Activated T-helper 1 cell treated with anti-CD3 and anti-CD28 coated beads, Interleukin-12 subunit alpha, Interleukin-12 subunit beta, Interleukin-2, Interleukin-4 antibody, amounts not matched to agents 30 ng/mL and 10 ng/mL and 1 ng/mL, durations not matched to agents 14 hours and 24 hours and 36 hours (primary cell): ENCODE measurements around the gene RBP5. TPM values are rescaled to one million over a fixed set of nuclear protein-coding genes. Genes with fewer than 3 reads are reported as not detected.

Experiments
- DNase-seq: peaks from one replicate; pipeline ENCODE4 v3.0.0; 2021; ENCODE audit warnings: low spot score
- H3K27ac Mint-ChIP-seq: one replicate; pipeline ENCODE4 v1.8.0; 2021; ENCODE audit warnings: mild to moderate bottlenecking, mixed read lengths
- H3K27me3 Mint-ChIP-seq: one replicate; pipeline ENCODE4 v1.8.0; 2022; ENCODE audit warnings: mild to moderate bottlenecking, moderate library complexity, mixed read lengths; ENCODE audit not compliant: insufficient read depth
- H3K36me3 Mint-ChIP-seq: one replicate; pipeline ENCODE4 v1.8.0; 2021; ENCODE audit warnings: low read depth, mixed read lengths
- H3K4me1 Mint-ChIP-seq: one replicate; pipeline ENCODE4 v1.8.0; 2021; ENCODE audit warnings: low read depth, mixed read lengths
- H3K4me3 Mint-ChIP-seq: one replicate; pipeline ENCODE4 v1.8.0; 2021; ENCODE audit warnings: mild to moderate bottlenecking, moderate library complexity, mixed read lengths
- H3K9me3 Mint-ChIP-seq: one replicate; pipeline ENCODE4 v1.8.0; 2021; ENCODE audit warnings: mixed read lengths
- intact Hi-C: fragments of 100-400 bp; cut with micrococcal nuclease; formaldehyde crosslinking; loops from one replicate; pipeline ENCODE4 v1.15.1; 2024
- total RNA-seq: library from RNA; stranded (reverse); gene quantifications from 2 replicates; pipeline ENCODE4 v1.2.3, GENCODE V29; 2022

The RBP5 gene
- total RNA-seq, 1 donor from 2014 or later, result not detected

DNA sequence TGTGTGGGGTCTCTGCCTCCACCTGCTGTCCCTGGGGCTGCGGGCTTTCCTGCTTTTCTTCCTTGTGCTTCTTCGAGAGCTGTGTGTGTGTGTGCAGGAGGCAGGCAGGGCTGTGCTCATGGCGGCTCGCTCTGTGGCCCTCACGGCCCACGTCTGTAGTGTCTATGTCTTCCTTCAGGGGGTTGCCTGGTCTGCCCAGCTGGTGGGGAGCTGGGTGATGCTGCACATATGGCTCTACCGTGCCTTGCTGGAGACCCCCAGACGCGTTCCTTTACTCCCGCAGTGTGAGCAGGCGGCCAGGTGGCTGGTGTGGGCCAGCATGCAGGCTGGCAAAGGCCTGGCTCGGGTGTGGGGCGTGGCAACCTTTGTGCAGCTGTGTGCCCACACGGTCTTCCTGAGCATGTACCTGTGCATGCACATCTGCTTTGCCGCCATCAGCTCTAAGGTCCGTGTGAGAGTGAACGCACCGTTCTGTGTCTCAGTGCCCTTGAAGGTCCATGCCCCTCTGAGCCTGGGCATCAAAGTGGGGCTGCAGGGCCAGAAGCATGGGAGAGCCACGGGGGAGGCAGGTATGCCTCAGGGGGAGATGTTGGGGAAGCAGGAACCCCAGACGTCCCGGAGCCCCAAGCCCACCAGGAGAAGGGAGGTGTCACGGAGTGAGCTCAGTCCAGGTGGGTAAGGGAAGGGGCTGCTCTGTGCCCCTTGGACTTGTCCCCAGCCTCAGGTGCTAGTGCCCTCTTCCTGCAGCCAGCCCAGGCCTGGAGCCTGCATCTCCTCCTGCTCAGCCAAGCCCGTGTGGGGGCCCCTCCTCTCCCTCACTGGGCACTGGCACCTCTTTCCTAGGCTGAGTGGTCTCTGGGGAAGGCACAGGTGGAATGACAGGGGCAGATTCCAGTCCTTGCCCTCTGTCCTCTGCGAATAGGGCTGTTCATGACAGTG is 27.8 kb upstream of the RBP5 start:
- Mint-ChIP-seq H3K4me3 (no peak overlapping the region), H3K9me3 (no peaks in the 10 kb centered on the region), H3K27ac (no peak overlapping the region), H3K4me1 (no peaks in the 10 kb centered on the region), H3K27me3 (no peaks in the 10 kb centered on the region), H3K36me3 (peaks cover 15% of the 10 kb centered on the region)
- no peak for DNase-seq
- intact Hi-C loops, result no loop called here

- no peaks in the 10 kb centered on the region for H3K9me3 Mint-ChIP-seq
- no peak for DNase-seq
- H3K27ac Mint-ChIP-seq, result no peak overlapping the region
- H3K36me3 Mint-ChIP-seq, result peaks cover 18% of the 10 kb centered on the region
- H3K4me1 Mint-ChIP-seq, result no peaks in the 10 kb centered on the region
- H3K27me3 Mint-ChIP-seq, result no peaks in the 10 kb centered on the region
- intact Hi-C loops, result no loop called here
- no peak overlapping the region for H3K4me3 Mint-ChIP-seq
These were observed 26.9 kb upstream of the RBP5 start for GRCh38 chr12:7155471-7156034.

GRCh38 chr12:7154901-7155470 is 26.3 kb upstream of the RBP5 start:
- Mint-ChIP-seq H3K4me3 (no peak overlapping the region), H3K4me1 (peaks cover 1% of the 10 kb centered on the region), H3K27ac (no peak overlapping the region), H3K36me3 (peaks cover 20% of the 10 kb centered on the region), H3K27me3 (no peaks in the 10 kb centered on the region), H3K9me3 (no peaks in the 10 kb centered on the region)
- no peak for DNase-seq
- intact Hi-C loops, result no loop called here

GRCh38 chr12:7154042-7154441 is 25.4 kb upstream of the RBP5 start:
- Mint-ChIP-seq H3K36me3 (peaks cover 24% of the 10 kb centered on the region), H3K9me3 (no peaks in the 10 kb centered on the region), H3K4me1 (peaks cover 5% of the 10 kb centered on the region), H3K4me3 (no peak overlapping the region), H3K27ac (no peak overlapping the region), H3K27me3 (no peaks in the 10 kb centered on the region)
- intact Hi-C loops, result no loop called here
- DNase-seq, result no peak

DNA sequence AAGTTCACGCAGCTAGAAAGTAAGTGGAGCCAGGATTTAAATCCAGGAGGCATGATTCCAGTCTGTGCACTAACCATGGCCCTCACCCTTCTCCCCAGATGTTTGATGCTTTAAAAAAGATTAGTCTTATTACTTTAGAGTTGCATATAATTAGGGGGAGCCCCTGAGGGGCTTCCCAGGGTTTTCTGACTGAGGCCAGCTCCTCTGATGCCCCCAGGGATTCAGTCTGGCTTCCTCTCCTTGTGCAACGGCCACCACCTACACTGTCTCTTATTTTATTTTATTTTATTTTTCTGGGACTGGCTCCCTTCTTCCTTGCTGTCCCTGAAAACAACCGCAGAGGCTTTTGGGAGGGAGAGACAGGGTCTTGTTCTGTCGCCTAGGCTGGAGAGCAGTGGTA is 24.1 kb upstream of the RBP5 start:
- Mint-ChIP-seq H3K4me3 (no peak overlapping the region), H3K27me3 (no peaks in the 10 kb centered on the region), H3K27ac (no peak overlapping the region), H3K9me3 (no peaks in the 10 kb centered on the region), H3K36me3 (peaks cover 32% of the 10 kb centered on the region), H3K4me1 (peaks cover 5% of the 10 kb centered on the region)
- DNase-seq, result no peak
- intact Hi-C loops, result no loop called here

DNA sequence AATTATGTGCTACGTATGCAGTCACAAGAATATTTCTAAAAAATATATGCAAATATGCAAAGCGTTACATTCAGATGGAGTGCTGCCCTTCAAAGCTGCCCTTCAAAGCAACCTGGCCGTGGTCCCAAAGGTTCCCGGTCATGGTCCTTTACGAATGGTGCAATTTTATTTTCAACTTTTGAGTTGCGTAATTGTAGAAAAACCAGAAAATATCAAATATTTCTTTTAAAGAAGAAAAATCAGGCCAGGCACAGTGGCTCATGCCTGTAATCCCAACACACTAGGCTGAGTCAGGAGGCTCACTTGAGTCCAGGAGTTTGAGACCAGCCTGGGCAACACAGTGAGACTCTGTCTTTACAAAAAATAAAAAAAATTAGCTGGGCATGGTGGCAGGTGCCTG is 22.8 kb upstream of the RBP5 start:
- H3K36me3 Mint-ChIP-seq, result peaks cover 34% of the 10 kb centered on the region
- intact Hi-C loops, result no loop called here
- no peak overlapping the region for H3K4me3 Mint-ChIP-seq
- peaks cover 5% of the 10 kb centered on the region for H3K4me1 Mint-ChIP-seq
- no peak overlapping the region for H3K27ac Mint-ChIP-seq
- no peak for DNase-seq
- H3K9me3 Mint-ChIP-seq, result no peaks in the 10 kb centered on the region
- H3K27me3 Mint-ChIP-seq, result no peaks in the 10 kb centered on the region

DNA sequence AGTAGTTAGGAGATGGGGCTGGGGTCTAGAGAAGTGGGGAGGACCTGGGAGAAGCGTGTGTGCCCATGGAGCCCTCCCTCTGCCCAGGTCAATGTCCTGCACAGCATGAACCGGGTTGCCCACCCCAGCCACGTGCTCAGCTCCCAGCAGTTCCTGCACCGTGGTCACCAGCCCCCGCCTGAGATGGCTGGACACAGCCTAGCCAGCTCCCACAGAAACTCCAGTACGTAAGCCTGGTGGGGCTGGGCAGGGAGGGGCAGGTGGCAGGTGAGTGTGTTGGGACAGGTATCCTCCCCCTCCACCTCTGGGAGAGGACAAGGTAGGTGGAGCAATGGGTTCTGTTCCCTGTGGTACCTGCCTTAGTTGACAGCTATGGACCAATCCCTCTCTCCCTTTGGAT is 22.2 kb upstream of the RBP5 start:
- Mint-ChIP-seq H3K4me3 (no peak overlapping the region), H3K4me1 (peaks cover 5% of the 10 kb centered on the region), H3K27ac (no peak overlapping the region), H3K9me3 (no peaks in the 10 kb centered on the region), H3K27me3 (no peaks in the 10 kb centered on the region), H3K36me3 (peaks cover 38% of the 10 kb centered on the region)
- no peak for DNase-seq
- intact Hi-C loops, result no loop called here

DNA sequence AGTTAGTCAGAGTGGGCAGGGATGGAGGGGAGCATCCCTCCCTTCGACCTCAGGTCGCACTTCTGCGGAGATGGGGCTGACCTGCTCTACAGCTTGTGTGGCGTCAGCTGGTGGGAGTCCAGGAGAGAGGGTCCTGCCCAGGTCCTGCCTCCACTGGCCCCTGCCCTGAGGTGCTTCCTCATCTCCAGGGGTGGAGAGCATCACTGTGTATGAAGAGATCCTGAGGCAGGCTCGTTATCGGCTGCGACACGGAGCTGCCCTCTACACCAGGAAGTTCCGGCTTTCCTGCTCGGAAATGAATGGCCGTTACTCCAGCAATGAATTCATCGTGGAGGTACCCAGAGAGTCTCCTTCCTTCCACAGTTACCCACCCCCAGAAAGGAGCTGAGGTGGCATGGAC is 21.7 kb upstream of the RBP5 start:
- no peaks in the 10 kb centered on the region for H3K27me3 Mint-ChIP-seq
- no peak overlapping the region for H3K4me3 Mint-ChIP-seq
- H3K27ac Mint-ChIP-seq, result no peak overlapping the region
- DNase-seq, result no peak
- H3K9me3 Mint-ChIP-seq, result no peaks in the 10 kb centered on the region
- H3K36me3 Mint-ChIP-seq, result peaks cover 41% of the 10 kb centered on the region
- peaks cover 5% of the 10 kb centered on the region for H3K4me1 Mint-ChIP-seq
- intact Hi-C loops, result no loop called here

DNA sequence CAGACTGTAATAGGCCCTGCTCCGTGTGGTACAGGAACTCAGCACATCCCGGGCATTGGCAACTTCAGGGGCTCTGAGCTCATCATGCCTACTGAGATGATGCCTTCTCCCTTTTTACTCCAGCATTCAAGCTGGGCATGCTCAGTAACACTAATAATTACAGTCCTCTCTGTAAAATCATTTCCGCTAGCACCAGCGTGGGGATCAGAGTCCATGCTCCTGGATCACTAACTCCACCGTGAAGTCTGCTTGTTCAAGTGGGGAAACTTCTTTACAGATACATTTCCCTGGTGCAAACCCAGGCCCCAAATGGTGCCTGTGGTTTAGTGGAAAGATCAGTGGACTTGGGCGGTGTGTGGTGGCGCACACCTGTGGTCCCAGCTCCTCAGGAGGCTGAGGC is 18.2 kb upstream of the RBP5 start:
- Mint-ChIP-seq H3K27ac (no peak overlapping the region), H3K4me3 (no peak overlapping the region), H3K9me3 (no peaks in the 10 kb centered on the region), H3K4me1 (peaks cover 5% of the 10 kb centered on the region), H3K27me3 (no peaks in the 10 kb centered on the region), H3K36me3 (peaks cover 43% of the 10 kb centered on the region)
- intact Hi-C loops, result no loop called here
- DNase-seq, result no peak

DNA sequence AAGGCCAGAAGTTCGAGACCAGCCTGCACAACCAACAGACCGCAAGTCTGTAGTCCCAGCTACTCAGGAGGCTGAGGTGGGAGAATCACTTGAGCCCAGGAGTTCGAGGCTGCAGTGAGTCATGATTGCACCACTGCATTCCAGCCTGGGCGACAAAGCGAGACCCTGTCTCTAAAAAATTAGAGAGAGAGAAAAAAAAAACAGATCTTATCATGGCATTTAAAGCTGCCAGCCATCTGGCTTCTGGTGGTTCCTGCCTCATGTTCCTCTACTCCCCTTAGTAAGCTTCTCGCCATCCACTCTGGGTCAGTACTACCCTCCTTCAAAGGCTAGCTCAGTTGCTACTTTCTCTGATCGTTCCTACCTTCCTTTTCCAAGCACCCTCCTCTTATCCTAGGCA is 17.5 kb upstream of the RBP5 start:
- Mint-ChIP-seq H3K36me3 (peaks cover 49% of the 10 kb centered on the region), H3K4me3 (no peak overlapping the region), H3K27ac (no peak overlapping the region), H3K9me3 (no peaks in the 10 kb centered on the region), H3K27me3 (no peaks in the 10 kb centered on the region), H3K4me1 (peaks cover 5% of the 10 kb centered on the region)
- intact Hi-C loops, result no loop called here
- DNase-seq, result no peak

DNA sequence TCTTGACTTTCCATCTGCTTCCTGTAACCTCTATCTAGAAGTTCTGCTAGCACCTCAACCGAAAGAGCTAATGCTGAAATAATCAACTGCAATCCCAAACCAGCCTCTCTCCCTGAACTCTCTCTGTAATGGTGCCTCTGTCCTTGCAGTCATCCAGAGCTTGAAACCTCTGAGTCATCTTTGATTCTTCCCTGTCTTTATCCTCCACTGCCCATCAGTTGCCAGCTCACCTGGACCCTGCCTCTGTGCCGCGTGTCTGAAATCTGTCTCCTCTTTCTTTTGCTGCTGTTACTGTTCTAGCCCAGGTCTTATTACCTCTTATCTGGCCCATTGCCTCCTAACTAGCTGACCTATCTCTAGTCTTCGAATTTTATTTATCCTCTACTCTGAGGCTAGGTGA is 17.0 kb upstream of the RBP5 start:
- DNase-seq, result no peak
- no peak overlapping the region for H3K4me3 Mint-ChIP-seq
- H3K36me3 Mint-ChIP-seq, result peaks cover 49% of the 10 kb centered on the region
- H3K27me3 Mint-ChIP-seq, result no peaks in the 10 kb centered on the region
- peaks cover 5% of the 10 kb centered on the region for H3K4me1 Mint-ChIP-seq
- intact Hi-C loops, result no loop called here
- no peaks in the 10 kb centered on the region for H3K9me3 Mint-ChIP-seq
- H3K27ac Mint-ChIP-seq, result no peak overlapping the region

DNA sequence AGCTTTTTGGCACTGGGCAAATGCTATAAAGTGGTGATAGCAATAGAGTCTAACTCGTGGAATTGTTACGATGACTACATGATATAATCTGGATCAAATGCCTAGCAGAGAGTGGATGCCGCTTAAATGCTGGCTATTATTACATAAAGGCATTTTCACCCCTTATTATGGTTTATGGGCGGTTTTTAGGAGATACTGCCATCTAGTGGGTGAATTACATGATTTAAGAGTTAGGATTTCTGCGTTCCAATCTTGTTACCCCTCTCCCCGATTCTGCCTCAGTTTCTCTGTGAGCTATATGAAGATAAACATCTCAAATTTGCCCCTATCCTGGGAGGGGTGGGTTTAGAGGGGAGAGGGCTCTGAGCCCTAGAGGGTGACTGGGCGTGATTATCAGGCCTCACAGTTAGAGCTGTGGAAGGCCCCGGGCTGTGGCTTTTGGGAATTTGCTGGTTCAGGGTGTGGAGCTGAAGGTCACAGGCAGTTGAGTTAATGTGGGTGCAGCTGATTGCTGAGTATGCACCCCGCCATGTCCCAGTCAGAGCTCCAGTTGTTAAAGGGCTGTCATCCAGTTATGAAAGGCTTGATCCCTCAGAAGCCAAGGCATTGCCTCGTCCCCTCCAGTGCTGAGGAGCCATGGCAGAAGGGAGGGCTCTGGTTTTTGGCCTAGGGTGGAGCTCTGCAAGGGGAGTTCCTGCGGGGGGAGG is 15.9 kb upstream of the RBP5 start:
- Mint-ChIP-seq H3K4me1 (no peaks in the 10 kb centered on the region), H3K27ac (no peak overlapping the region), H3K9me3 (no peaks in the 10 kb centered on the region), H3K36me3 (peaks cover 45% of the 10 kb centered on the region), H3K4me3 (no peak overlapping the region), H3K27me3 (no peaks in the 10 kb centered on the region)
- no peak for DNase-seq
- intact Hi-C loops, result no loop called here

DNA sequence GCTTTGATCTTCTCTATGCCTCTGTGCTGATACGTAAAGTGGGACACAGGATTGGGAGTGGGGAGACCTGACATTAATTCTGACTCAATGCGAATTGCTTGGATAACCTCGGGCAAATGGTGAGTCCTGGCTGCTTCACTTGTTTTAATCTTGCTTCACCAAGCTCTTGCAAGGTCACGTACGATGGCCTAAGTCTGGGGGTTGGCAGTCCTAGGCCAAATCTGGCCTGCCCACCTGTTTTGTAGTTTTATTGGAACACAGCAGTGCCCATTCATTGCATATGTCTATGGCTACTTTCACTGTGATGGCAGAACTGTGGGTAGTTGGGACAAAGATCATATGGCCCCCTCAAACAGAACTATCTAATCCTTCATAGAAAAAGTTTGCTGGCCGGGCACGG is 14.9 kb upstream of the RBP5 start:
- intact Hi-C loops, result loop anchor here (2.0 kb wide), 1 partner anchor 317 kb away; no protein-coding TSS in a partner anchor
- peaks cover 6% of the 10 kb centered on the region for H3K4me1 Mint-ChIP-seq

More for the DNA sequence above, 14.9 kb upstream of the RBP5 start:
- Mint-ChIP-seq H3K36me3 (peaks cover 49% of the 10 kb centered on the region), H3K4me3 (no peak overlapping the region), H3K27ac (no peak overlapping the region), H3K27me3 (no peaks in the 10 kb centered on the region), H3K9me3 (no peaks in the 10 kb centered on the region)
- no peak for DNase-seq
